ENCODE measurements around the gene TMEM86A. TPM values are rescaled to one million over a fixed set of nuclear protein-coding genes. Genes with fewer than 3 reads are reported as not detected.

Gene TMEM86A
- total and polyA plus RNA-seq, 2 of the 8 experiments (the other 6 are each of a cell fraction or from before 2014, with no cell fraction given), result 1.5 to 1.7 TPM

- no peaks in the 10 kb centered on the region for H4K20me1 ChIP-seq (replicated peaks in 1 of 2; ENCODE audit: control insufficient read depth in 1 of 2, insufficient read depth in 2 of 2, low read length in 2 of 2)
- no peak overlapping the region for H2BK120ac ChIP-seq (replicated peaks; ENCODE audit: low read depth, low read length)
- peaks cover 6% of the 10 kb centered on the region; the same call in 1 of the 2 replicates for H3K23me2 ChIP-seq (ENCODE audit: low read depth, low read length)
- no peaks in the 10 kb centered on the region for H3K79me2 ChIP-seq (ENCODE audit: control insufficient read depth in 1 of 2, insufficient read depth in 2 of 2, low read length in 2 of 2)
- H2BK5ac ChIP-seq (ENCODE audit: low read depth, low read length), result no peak overlapping the region
- TF ChIP-seq CHD2 (IDR thresholded peaks at IDR 0.05; ENCODE audit: low read length), result no peak
- no peak for TF ChIP-seq HDAC2 (IDR thresholded peaks at IDR 0.05; ENCODE audit: borderline replicate concordance in 1 of 2, low read depth in 2 of 2, low read length in 2 of 2)
- no peak overlapping the region for H2BK20ac ChIP-seq (ENCODE audit: low read length)
- POLR2A ChIA-PET (ENCODE audit: partially characterized antibody), result no interaction called here
- H3K4me1 ChIP-seq (replicated peaks in 1 of 4; ENCODE audit: control insufficient read depth in 3 of 4, insufficient read depth in 4 of 4, low read length in 3 of 4), result no peaks in the 10 kb centered on the region
- H3K23ac ChIP-seq (ENCODE audit: insufficient read length), result no peak overlapping the region
- H3K14ac ChIP-seq (ENCODE audit: insufficient read length), result no peak overlapping the region
- H3K4ac ChIP-seq (replicated peaks; ENCODE audit: insufficient read length, low read depth, low read length), result no peak overlapping the region
- H4K91ac ChIP-seq (replicated peaks; ENCODE audit: insufficient read length, low read length), result no peak overlapping the region
- no peak overlapping the region for H3K27ac ChIP-seq (ENCODE audit: low read depth, low read length)
- H3K4me2 ChIP-seq (ENCODE audit: insufficient read depth in 1 of 2, low read depth in 2 of 2, low read length in 2 of 2), result no peak overlapping the region
- no peak overlapping the region for H3K56ac ChIP-seq (replicated peaks; ENCODE audit: insufficient read length, low read depth, low read length)
- no peak overlapping the region for H2BK15ac ChIP-seq (ENCODE audit: low read length)
- H4K5ac ChIP-seq (ENCODE audit: insufficient read length, low read depth, low read length), result no peak overlapping the region
- no peak for DNase-seq (ENCODE audit: low read depth in 1 of 2, low spot score in 2 of 2)
- H3K36me3 ChIP-seq (ENCODE audit: control insufficient read depth in 2 of 4, insufficient read depth in 4 of 4, low read length in 3 of 4), result no peaks in the 10 kb centered on the region
- H2BK12ac ChIP-seq (ENCODE audit: low read depth, low read length), result no peak overlapping the region
- no peak overlapping the region for H3K4me3 ChIP-seq (ENCODE audit: extremely low read depth in 1 of 4, insufficient read depth in 2 of 4, low read depth in 3 of 4, low read length in 4 of 4)
- no peak overlapping the region for H3K18ac ChIP-seq (ENCODE audit: extremely low read depth, low read length)
- 72% methylated on average over 4 of the region's 4 CpGs; no CpG with 5 or more reads in 1 of the 2 experiments for WGBS, 2 experiments (ENCODE audit: extremely low coverage in 1 of 2, insufficient coverage in 1 of 2, insufficient read length in 1 of 2, insufficient replicate concordance in 2 of 2, low coverage in 1 of 2, low lambda C conversion rate in 2 of 2, missing lambda C conversion rate in 1 of 2)
- no peak overlapping the region for H3K9ac ChIP-seq (replicated peaks in 1 of 4; ENCODE audit: extremely low read depth in 1 of 4, low read depth in 3 of 4, low read length in 3 of 4)
- no peak overlapping the region for H2AFZ ChIP-seq (ENCODE audit: low read length)
- no peak overlapping the region for H4K8ac ChIP-seq (ENCODE audit: extremely low read depth, insufficient read depth, low read length)
- no peak for FAIRE-seq
- no peaks in the 10 kb centered on the region for H3K9me3 ChIP-seq (ENCODE audit: insufficient read depth in 2 of 2, low read depth in 1 of 2, low read length in 1 of 2)
- CTCF ChIA-PET (ENCODE audit: partially characterized antibody), result interaction anchor here (0.7 to 1.0 kb wide), 2 partner anchors 13 to 34 kb away, joined by 3 read pairs; no protein-coding TSS in a partner anchor
- H3K27me3 ChIP-seq (replicated peaks in 1 of 4; ENCODE audit: control insufficient read depth in 3 of 4, extremely low read depth in 1 of 4, insufficient read depth in 3 of 4, low read length in 3 of 4), result peaks cover 0 to 2% (median 0%) of the 10 kb centered on the region in 4 experiments; a peak in 3 of 7 replicates
- H3K79me1 ChIP-seq (ENCODE audit: low read depth, low read length), result no peaks in the 10 kb centered on the region
- no peak overlapping the region for H2AK5ac ChIP-seq (ENCODE audit: low read depth, low read length)
Measured at GRCh38 chr11:18709414-18709813, 10.8 kb downstream of the TMEM86A start.
